Endothelial cell of coronary artery (primary cell): ENCODE data around the gene CGB7. TPM values are rescaled to one million over a fixed set of nuclear protein-coding genes. Genes with fewer than 3 reads are reported as not detected.

Experiments
- total RNA-seq: library from RNA; depleted of rRNA; stranded (reverse); fragments of >200 nt; gene quantifications from 2 replicates; pipeline ENCODE4 v1.2.3, GENCODE V29; 2014

The CGB7 gene
- 0.09 TPM in 2 replicates for total RNA-seq

DNA sequence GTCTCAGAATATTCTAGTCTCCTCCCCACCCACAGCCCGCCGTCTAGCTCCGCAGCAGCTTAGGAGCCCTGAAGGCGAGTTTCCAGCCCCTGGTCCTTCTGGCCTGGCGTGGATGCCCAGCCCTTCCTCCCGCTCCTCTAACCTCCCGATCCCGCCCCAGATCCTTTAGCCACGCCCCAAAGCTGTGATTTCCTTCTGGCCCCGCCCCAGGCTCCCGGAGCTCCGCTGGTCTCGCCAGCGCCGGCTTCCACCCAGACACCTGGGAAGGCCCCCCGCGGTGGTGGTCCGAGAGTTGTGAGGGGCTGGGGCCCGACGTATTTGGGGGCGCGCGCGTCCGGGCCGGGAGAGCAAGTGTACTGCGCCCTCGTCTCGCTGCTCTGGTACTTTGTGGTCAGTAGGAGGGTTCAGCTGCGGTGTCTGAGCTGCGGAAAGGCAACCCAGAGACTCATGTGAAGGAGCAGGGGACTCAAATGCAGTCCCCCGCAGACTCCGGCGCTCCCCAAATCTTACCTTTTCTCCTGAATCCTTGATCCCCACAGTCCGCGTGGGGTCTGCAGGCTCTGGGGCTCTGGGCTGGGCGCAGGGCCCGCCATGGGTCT lies at the start of gene CGB7:
CGB7 (minus strand) TSS at position 114 of the 599 bp plus-strand sequence. CDS start 2,374 bp downstream, outside the sequence.

DNA sequence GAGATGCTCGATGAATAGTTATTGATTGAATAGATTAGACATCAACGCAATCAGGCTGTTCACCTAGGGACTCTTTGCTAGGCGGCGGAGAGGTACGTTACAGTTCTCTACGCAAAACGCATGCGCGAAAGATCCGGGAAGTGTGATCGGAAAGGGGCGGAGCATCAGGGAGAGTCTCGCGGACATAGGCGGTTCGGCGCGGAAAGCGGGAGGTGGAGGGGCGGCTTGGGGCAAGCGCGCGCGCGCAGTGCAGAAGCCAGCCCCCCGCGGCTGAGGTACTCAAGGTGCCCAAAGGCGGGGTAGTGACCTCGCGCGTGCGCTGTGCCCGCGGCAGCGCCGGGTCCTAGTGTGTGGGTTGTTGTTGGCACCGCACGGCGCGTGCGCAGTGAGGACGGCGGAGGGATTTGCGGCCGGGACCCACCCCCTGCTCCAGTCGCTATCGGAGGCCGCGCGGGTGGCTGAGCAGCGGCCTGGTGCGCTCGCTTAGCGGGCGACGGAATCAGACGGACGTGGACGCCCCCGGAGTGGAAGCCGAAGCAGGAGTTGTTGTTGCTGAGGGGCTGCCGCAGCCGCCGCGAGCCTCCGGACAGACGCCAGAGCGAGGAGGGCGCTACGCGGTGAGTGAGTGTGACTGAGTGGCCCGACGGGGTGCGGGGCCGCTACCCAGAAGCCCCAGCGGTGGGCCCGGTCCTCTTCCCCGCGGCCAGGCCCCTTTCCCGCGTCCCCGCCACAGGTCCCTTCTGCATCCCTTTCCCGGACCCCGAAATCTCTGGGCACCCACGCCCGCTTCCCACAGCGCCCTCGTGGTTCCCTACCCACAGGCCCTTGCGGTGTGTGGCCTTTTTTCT lies 27.7 kb upstream of the CGB7 start, which contains the start of gene SNRNP70:
SNRNP70 (plus strand) TSS at position 432 of the 848 bp plus-strand sequence. CDS start 964 bp downstream, outside the sequence.

DNA sequence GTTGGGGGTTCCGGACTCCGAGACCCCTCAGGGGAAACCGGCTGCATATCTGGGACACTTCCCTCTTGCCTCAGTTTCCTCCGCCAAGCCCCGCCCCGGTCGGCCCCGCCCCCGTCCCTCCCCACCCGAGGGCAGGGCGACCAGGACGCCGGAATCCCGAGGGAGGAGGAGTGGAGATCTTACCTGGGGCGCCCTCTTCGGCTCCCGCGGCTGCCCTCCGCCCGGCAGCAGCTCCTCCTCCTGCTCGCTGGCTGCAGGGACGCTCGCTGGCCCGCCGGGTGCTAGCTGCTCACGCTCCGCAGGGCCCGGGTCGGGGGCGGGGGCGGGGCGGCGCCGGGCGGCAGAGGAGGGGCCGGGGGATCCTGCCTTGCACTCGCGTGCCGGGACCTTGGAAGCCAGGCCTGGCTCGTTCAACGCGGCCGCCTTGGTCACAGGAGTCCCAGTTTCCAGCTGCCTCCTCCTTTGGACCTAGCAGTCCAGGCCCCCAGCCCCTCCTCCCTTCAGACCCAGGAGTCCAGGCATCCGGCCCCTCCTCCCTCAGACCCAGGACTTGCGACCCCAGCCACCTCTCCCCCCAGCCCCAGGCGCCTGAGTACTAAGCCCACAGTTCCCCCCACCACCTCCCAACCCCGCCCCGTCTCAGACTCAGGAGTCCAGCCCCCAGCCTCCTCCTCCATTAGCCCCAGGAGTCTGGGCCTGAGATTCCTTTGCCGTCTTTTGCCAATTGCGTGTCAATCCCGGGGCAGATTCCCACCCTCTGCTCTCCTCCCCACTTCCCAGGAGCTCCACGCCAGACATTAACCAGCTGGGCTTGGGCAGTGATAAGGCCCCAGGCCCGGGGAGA lies 7.4 kb upstream of the CGB7 start, which contains the start of gene NTF4:
NTF4 (minus strand) TSS at position 51 of the 844 bp plus-strand sequence. CDS start 2,821 bp downstream, outside the sequence.

DNA sequence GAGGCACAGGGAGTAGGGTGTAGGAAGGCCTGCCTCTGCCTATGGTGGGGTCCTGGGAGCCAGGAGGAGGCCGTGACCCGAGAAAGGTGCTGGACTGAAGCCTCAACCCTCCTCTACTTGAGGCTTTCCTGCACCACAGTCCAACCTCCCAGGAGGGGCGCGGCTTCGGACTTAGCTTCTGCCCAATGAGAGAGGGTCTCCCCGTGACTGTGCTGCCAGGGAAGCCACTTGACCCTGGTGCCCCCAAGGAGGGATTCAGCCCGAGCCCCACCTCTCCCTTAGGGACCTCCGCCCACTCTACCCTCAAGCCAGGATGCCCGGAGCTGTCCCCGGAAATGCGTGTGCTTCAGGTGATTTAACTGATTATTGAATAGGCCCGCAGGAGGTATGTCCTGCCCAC lies 8.5 kb downstream of the CGB7 start, which contains the start of gene CGB8:
CGB8 (minus strand) TSS at position 101 of the 400 bp plus-strand sequence. CDS start 372 bp downstream, outside the sequence.

DNA sequence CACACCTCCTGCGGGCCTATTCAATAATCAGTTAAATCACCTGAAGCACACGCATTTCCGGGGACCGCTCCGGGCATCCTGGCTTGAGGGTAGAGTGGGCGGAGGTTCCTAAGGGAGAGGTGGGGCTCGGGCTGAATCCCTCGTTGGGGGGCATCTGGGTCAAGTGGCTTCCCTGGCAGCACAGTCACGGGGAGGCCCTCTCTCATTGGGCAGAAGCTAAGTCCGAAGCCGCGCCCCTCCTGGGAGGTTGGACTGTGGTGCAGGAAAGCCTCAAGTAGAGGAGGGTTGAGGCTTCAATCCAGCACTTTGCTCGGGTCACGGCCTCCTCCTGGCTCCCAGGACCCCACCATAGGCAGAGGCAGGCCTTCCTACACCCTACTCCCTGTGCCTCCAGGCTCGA lies 14.0 kb downstream of the CGB7 start, which contains the start of gene CGB5:
CGB5 (plus strand) TSS at position 301 of the 400 bp plus-strand sequence. CDS start 362 bp downstream, outside the sequence.

DNA sequence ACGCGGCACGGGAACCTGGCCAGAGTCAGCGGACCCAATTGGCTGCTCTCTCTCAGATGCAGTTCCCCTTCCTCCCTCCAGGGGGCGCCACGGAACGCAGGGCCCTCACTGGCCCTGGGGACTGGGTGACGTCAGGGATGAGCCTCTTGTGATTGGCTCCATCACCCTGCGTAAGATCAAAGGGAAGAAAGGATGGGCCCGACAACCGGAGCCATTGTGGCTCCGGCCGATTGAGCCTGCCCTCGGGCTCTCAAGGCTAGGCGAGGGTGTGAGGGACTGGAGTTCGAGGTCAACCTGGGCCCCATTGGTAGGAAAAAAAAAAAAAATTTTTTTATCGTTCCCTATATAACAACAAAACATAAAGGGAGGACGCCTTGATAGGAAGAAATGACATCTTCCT lies 20.7 kb downstream of the CGB7 start, which contains the start of gene CGB1:
CGB1 (minus strand) TSS at position 81 of the 400 bp plus-strand sequence. CDS start 184 bp downstream, outside the sequence.

DNA sequence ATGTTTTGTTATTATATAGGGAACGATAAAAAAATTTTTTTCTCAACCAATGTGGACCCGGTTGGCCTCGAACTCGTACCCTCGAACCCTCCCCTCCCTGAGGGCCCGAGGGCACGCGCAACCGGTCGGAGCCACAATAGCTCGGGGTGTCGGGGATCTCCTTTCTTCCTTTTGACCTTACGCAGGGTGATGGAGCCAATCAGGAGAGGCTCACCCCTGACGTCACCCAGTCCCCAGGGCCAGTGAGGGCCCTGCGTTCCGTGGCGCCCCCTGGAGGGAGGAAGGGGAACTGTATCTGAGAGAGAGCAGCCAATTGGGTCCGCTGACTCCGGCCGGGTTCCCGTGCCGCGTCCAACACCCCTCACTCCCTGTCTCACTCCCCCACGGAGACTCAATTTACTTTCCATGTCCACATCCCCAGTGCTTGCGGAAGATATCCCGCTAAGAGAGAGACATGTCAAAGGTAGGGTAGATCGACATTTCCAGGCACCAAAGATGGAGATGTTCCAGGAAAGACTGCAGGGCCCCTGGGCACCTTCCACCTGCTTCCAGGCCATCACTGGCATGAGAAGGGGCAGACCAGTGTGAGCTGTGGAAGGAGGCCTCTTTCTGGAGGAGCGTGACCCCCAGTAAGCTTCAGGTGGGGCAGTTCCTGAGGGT lies 25.8 kb downstream of the CGB7 start, which contains the start of gene CGB2:
CGB2 (plus strand) TSS at position 249 of the 660 bp plus-strand sequence; CDS start at position 455, 206 bp downstream.

DNA sequence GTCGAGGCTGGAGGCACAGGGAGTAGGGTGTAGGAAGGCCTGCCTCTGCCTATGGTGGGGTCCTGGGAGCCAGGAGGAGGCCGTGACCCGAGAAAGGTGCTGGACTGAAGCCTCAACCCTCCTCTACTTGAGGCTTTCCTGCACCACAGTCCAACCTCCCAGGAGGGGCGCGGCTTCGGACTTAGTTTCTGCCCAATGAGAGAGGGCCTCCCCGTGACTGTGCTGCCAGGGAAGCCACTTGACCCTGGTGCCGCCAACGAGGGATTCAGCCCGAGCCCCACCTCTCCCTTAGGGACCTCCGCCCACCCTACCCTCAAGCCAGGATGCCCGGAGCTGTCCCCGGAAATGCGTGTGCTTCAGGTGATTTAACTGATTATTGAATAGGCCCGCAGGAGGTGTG lies 33.3 kb downstream of the CGB7 start, which contains the start of gene CGB3:
CGB3 (minus strand) TSS at position 101 of the 400 bp plus-strand sequence. CDS start 362 bp downstream, outside the sequence.

DNA sequence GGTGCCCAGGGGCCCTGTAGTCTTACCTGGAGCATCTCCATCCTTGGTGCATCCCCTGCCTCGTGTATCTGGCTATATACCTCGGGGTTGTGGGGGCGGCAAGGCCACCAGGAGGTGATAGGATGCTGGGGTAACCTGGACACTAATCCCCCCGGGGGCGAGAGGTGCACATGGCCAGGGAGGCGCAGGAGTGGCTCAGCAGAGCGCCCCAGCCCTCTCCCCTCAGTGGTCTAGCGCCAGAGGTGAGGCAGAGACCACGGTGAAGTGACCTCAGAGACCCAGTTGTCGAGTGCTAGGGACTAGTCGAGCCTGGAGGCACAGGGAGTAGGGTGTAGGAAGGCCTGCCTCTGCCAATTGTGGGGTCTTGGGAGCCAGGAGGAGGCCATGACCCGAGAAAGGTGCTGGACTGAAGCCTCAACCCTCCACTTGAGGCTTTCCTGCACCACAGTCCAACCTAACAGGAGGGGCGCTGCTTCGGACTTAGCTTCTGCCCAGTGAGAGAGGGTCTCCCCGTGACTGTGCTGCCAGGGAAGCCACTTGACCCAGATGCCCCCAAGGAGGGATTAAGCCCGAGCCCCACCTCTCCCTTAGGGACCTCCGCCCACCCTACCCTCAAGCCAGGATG lies 40.4 kb downstream of the CGB7 start, which contains the start of gene LHB:
LHB (minus strand) TSS at position 51 of the 625 bp plus-strand sequence; CDS start at position 41, 10 bp downstream.

Other genes with a start within 250 kb of the CGB7 start
- 36.6 and 36.9 TPM in 2 replicates for gene BCAT2, start 246.7 kb downstream of the CGB7 start, total RNA-seq
- gene HSD17B14, start 221.3 kb downstream of the CGB7 start, total RNA-seq = 4.6 and 4.9 TPM in 2 replicates
- gene PLEKHA4, start 189.1 kb downstream of the CGB7 start, total RNA-seq = 1.2 and 3.2 TPM in 2 replicates
- gene PPP1R15A, start 185.3 kb downstream of the CGB7 start, total RNA-seq = 29.1 and 32.7 TPM in 2 replicates
- gene TULP2, start 159.0 kb downstream of the CGB7 start, total RNA-seq = not detected in 2 replicates
- 112 and 148 TPM in 2 replicates for gene NUCB1, start 157.4 kb downstream of the CGB7 start, total RNA-seq
- gene DHDH, start 124.0 kb downstream of the CGB7 start, total RNA-seq = 0.18 TPM in 1 of 2 replicates, not detected in the other
- gene BAX, start 102.9 kb downstream of the CGB7 start, total RNA-seq = 143 and 157 TPM in 2 replicates
- 714 and 907 TPM in 2 replicates for gene FTL, start 92.4 kb downstream of the CGB7 start, total RNA-seq
- 27.3 and 31.8 TPM in 2 replicates for gene GYS1, start 64.4 kb downstream of the CGB7 start, total RNA-seq
- 261 and 328 TPM in 2 replicates for gene RUVBL2, start 63.9 kb downstream of the CGB7 start, total RNA-seq
- 0.19 TPM in 1 of 2 replicates, not detected in the other for gene LHB, start 40.7 kb downstream of the CGB7 start, total RNA-seq
- gene CGB3, start 33.4 kb downstream of the CGB7 start, total RNA-seq = not detected in 2 replicates
- 0.19 TPM in 1 of 2 replicates, not detected in the other for gene CGB2, start 25.9 kb downstream of the CGB7 start, total RNA-seq
- gene CGB1, start 20.9 kb downstream of the CGB7 start, total RNA-seq = not detected in 2 replicates
- gene CGB5, start 13.9 kb downstream of the CGB7 start, total RNA-seq = not detected in 2 replicates
- gene CGB8, start 8.6 kb downstream of the CGB7 start, total RNA-seq = not detected in 2 replicates
- not detected in 2 replicates for gene NTF4, start 7.1 kb upstream of the CGB7 start, total RNA-seq
- gene KCNA7, start 14.9 kb upstream of the CGB7 start, total RNA-seq = not detected in 2 replicates
- gene SNRNP70, start 27.7 kb upstream of the CGB7 start, total RNA-seq = 181 and 227 TPM in 2 replicates
- 2.1 and 4.7 TPM in 2 replicates for gene LIN7B, start 56.6 kb upstream of the CGB7 start, total RNA-seq
- 0.28 and 0.63 TPM in 2 replicates for gene C19orf73, start 61.4 kb upstream of the CGB7 start, total RNA-seq
- gene PPFIA3, start 61.8 kb upstream of the CGB7 start, total RNA-seq = 3.2 and 4.2 TPM in 2 replicates
- gene HRC, start 97.6 kb upstream of the CGB7 start, total RNA-seq = not detected in 2 replicates
- gene TRPM4, start 100.0 kb upstream of the CGB7 start, total RNA-seq = 15.0 and 17.3 TPM in 2 replicates